CD14-positive monocyte (primary cell): Measurements from ENCODE around the gene TMEM255A. TPM values are rescaled to one million over a fixed set of nuclear protein-coding genes. Genes with fewer than 3 reads are reported as not detected.

Experiments
- DNase-seq, 3 donors: peaks; one replicate each; pipeline ENCODE4 v3.0.0-alpha.2; 2011 to 2022
- H2AFZ ChIP-seq: 2 replicates; pipeline ENCODE4 v1.6.0; 2012; ENCODE audit warnings: mild to moderate bottlenecking, low read depth, low read length, inconsistent platforms; ENCODE audit not compliant: insufficient read depth, poor library complexity, severe bottlenecking
- H3K27ac ChIP-seq, 2 donors: 1 replicate in 1 of 2; 2 replicates in 1 of 2; pipeline ENCODE4 v1.5.1; 2012 to 2013; ENCODE audit warnings: low read length in 2 of 2, control low read depth in 1 of 2, inconsistent platforms in 1 of 2, low read depth in 1 of 2, mild to moderate bottlenecking in 1 of 2
- H3K27me3 ChIP-seq, 2 donors: one replicate each; pipeline versions ENCODE4 v1.6.0 to v1.6.1; 2011 to 2013; ENCODE audit warnings: low read length in 2 of 2; ENCODE audit not compliant: control insufficient read depth in 2 of 2, insufficient read depth in 2 of 2
- H3K36me3 ChIP-seq, 2 donors: replicated peaks in 1 of 2; 1 replicate in 1 of 2; 2 replicates in 1 of 2; pipeline versions ENCODE4 v1.5.1 to v1.6.1; 2012 to 2013; ENCODE audit warnings: low read length in 2 of 2, control low read depth in 1 of 2, inconsistent platforms in 1 of 2, mild to moderate bottlenecking in 1 of 2; ENCODE audit not compliant: insufficient read depth in 2 of 2, control insufficient read depth in 1 of 2
- H3K4me1 ChIP-seq, 2 donors: 1 replicate in 1 of 2; 2 replicates in 1 of 2; pipeline versions ENCODE4 v1.5.1 to v1.6.1; 2012 to 2013; ENCODE audit warnings: low read length in 2 of 2, control low read depth in 1 of 2, inconsistent platforms in 1 of 2, mild to moderate bottlenecking in 1 of 2, moderate library complexity in 1 of 2; ENCODE audit not compliant: insufficient read depth in 2 of 2, control insufficient read depth in 1 of 2
- H3K4me2 ChIP-seq: replicated peaks from 2 replicates; pipeline ENCODE3; 2012; ENCODE audit warnings: low read length, moderate library complexity, mild to moderate bottlenecking; ENCODE audit not compliant: poor library complexity, severe bottlenecking; ENCODE audit errors: extremely low read depth
- H3K4me3 ChIP-seq, 3 experiments: fragments of 200-600 bp in 1 of 3; sonication (generic) in 1 of 3; replicated peaks in 1 of 3; 1 replicate in 2 of 3; 2 replicates in 1 of 3; pipeline ENCODE4 v1.5.1; 2011 to 2013; ENCODE audit warnings: low read length in 3 of 3, mild to moderate bottlenecking in 3 of 3, control low read depth in 2 of 3, low read depth in 2 of 3, inconsistent platforms in 1 of 3, moderate library complexity in 1 of 3
- H3K79me2 ChIP-seq: 2 replicates; pipeline ENCODE4 v1.6.0; 2012; ENCODE audit warnings: mild to moderate bottlenecking, control low read depth, inconsistent platforms, low read length, moderate library complexity; ENCODE audit not compliant: insufficient read depth
- H3K9ac ChIP-seq: 2 replicates; pipeline ENCODE4 v1.6.0; 2017; ENCODE audit warnings: low read length, mild to moderate bottlenecking; ENCODE audit not compliant: insufficient read depth, poor library complexity, severe bottlenecking
- H3K9me3 ChIP-seq, 2 donors: replicated peaks in 1 of 2; 1 replicate in 1 of 2; 2 replicates in 1 of 2; pipeline versions ENCODE4 v1.5.1 to v1.6.1; 2012 to 2013; ENCODE audit warnings: low read length in 2 of 2, control low read depth in 1 of 2; ENCODE audit not compliant: control insufficient read depth in 1 of 2, insufficient read depth in 1 of 2
- H4K20me1 ChIP-seq: 2 replicates; pipeline ENCODE4 v1.6.0; 2012; ENCODE audit warnings: mild to moderate bottlenecking, low read length, control low read depth, moderate library complexity; ENCODE audit not compliant: insufficient read depth
- H3K27ac Mint-ChIP-seq, 7 donors: one replicate each; pipeline ENCODE4 v1.8.0; 2020; ENCODE audit warnings: mild to moderate bottlenecking in 7 of 7, mixed read lengths in 7 of 7, moderate library complexity in 6 of 7, inconsistent platforms in 2 of 7
- H3K27me3 Mint-ChIP-seq, 3 donors: one replicate each; pipeline ENCODE4 v1.8.0; 2021 to 2022; ENCODE audit warnings: low read depth in 3 of 3, mild to moderate bottlenecking in 3 of 3, mixed read lengths in 3 of 3, moderate library complexity in 3 of 3, inconsistent platforms in 1 of 3
- H3K36me3 Mint-ChIP-seq, 2 donors: one replicate each; pipeline ENCODE4 v1.8.0; 2020; ENCODE audit warnings: mixed read lengths in 2 of 2, inconsistent platforms in 1 of 2, mild to moderate bottlenecking in 1 of 2
- H3K4me1 Mint-ChIP-seq: one replicate; pipeline ENCODE4 v1.8.0; 2020; ENCODE audit warnings: mild to moderate bottlenecking, mixed read lengths
- H3K4me3 Mint-ChIP-seq, 2 donors: one replicate each; pipeline ENCODE4 v1.8.0; 2020; ENCODE audit warnings: mild to moderate bottlenecking in 2 of 2, mixed read lengths in 2 of 2, moderate library complexity in 1 of 2
- H3K9me3 Mint-ChIP-seq, 7 donors: one replicate each; pipeline ENCODE4 v1.8.0; 2020 to 2022; ENCODE audit warnings: mixed read lengths in 7 of 7, mild to moderate bottlenecking in 6 of 7, moderate library complexity in 6 of 7, inconsistent platforms in 2 of 7
- CTCF ChIP-seq: fragments of 200-600 bp; IDR thresholded peaks from one replicate; pipeline ENCODE4 v1.8.0; 2022; ENCODE audit warnings: antibody characterized with exemption, mild to moderate bottlenecking
- WGBS: methylation state at CpG from one replicate; pipeline ENCODE4 v1.1.5; 2013; ENCODE audit warnings: missing lambda C conversion rate; ENCODE audit not compliant: insufficient coverage; 5-methylcytosine and 5-hydroxymethylcytosine counted together
- intact Hi-C, 2 donors: fragments of 100-400 bp; cut with micrococcal nuclease; formaldehyde crosslinking; loops; one replicate each; pipeline versions ENCODE4 v1.15.0 to v1.15.1; 2023
- polyA plus RNA-seq, 3 donors: library from polyadenylated mRNA; depleted of rRNA in 1 of 3; unstranded in 2 of 3; stranded (reverse) in 1 of 3; fragments of 300-500 nt in 2 of 3; fragments of >200 nt in 1 of 3; fragmentation: Illumina TruSeq in 2 of 3; gene quantifications; 1 replicate in 2 of 3; 2 replicates in 1 of 3; pipeline ENCODE4 v1.2.3, GENCODE V29; 2012 to 2021

Gene TMEM255A
- polyA plus RNA-seq, 3 donors, result 0.10 to 1.2 (median 0.51) TPM

DNA sequence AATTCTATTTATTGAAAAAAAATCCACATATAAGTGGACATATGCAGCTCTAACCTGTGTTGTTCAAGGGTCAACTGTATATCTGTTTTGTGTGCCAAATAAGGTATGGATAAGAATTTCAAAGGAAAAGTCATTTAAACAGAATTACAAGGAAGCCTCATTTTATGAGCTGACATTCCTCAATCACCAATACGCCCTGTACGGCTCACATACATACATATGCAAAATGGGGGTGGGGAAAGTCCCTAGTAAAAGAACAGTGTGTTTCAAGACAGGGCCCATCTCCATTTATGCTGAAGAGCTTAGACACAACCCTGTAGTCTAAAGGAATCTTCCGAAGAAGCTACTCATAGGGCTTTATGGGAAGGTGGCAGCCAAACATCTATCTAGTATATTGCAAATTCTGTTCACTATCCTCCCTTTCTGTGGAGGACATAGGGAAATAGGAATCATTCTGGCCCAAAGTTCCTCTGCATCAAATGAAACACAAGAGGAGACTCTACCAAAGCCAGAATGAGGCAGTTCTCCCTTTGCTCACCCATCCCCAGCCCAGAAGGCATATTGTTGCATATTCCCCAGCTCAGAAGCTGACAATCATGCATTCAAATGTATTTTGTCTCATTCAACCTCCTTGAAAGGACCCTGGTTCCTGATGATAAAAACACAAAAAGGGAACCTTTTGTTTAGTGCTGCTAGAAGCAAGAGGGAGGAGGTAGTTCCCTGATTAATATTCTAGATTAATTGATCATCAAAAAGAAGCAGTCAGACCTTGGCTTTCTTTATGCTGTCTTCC, 74.4 kb downstream of the TMEM255A start:
- no peak overlapping the region for H3K9ac ChIP-seq
- no peak overlapping the region for H3K4me3 ChIP-seq
- H3K4me1 Mint-ChIP-seq, result peaks cover 3% of the 10 kb centered on the region
- H3K4me1 ChIP-seq, result no peaks in the 10 kb centered on the region
- no peak overlapping the region for H3K4me2 ChIP-seq
- no peaks in the 10 kb centered on the region for H3K79me2 ChIP-seq
- H3K27ac Mint-ChIP-seq, result no peak overlapping the region
- no peaks in the 10 kb centered on the region for H3K36me3 ChIP-seq
- peaks cover 0 to 8% (median 0%) of the 10 kb centered on the region in 3 donors for H3K27me3 Mint-ChIP-seq
- no peak for TF ChIP-seq CTCF
- no peaks in the 10 kb centered on the region for H4K20me1 ChIP-seq
- DNase-seq, result no peak
- H3K4me3 Mint-ChIP-seq, result no peak overlapping the region
- H3K36me3 Mint-ChIP-seq, result peaks cover 7 to 8% of the 10 kb centered on the region in 2 donors
- peaks cover 0 to 3% of the 10 kb centered on the region in 2 donors for H3K9me3 ChIP-seq
- peaks cover 0 to 1% (median 0%) of the 10 kb centered on the region in 7 donors for H3K9me3 Mint-ChIP-seq
- intact Hi-C loops, result no loop called here
- H3K27ac ChIP-seq, result no peak overlapping the region
- WGBS, result no CpG with 5 or more reads among the region's 3 CpGs
- H3K27me3 ChIP-seq, result no peaks in the 10 kb centered on the region
- no peak overlapping the region for H2AFZ ChIP-seq

DNA sequence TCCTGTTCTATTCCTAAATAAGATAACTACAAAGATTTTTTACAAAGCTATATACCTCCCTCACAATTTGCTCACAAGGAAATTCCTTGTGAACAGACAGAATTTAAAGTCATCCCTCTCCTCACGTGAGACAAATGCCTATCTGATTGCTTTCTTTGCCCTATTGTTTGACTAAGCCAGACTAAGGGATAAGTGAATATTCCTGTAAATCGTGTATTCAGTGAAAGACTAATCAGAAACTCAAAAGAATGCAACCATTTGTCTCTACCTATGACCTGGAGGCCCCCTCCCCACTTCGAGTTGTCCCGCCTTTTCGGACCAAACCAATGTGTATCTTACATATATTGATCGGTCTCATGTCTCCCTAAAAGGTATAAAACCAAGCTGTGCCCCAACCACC, 76.0 kb downstream of the TMEM255A start:
- no peak for DNase-seq
- Mint-ChIP-seq H3K9me3 (peaks cover 0 to 3% (median 0%) of the 10 kb centered on the region in 7 donors), H3K4me3 (no peak overlapping the region), H3K27ac (no peak overlapping the region), H3K4me1 (peaks cover 3% of the 10 kb centered on the region), H3K36me3 (peaks cover 7 to 8% of the 10 kb centered on the region in 2 donors), H3K27me3 (peaks cover 0 to 5% (median 0%) of the 10 kb centered on the region in 3 donors)
- no peak overlapping the region for H3K27ac ChIP-seq
- H3K4me2 ChIP-seq, result no peak overlapping the region
- no peak for TF ChIP-seq CTCF
- WGBS, result no CpG with 5 or more reads among the region's 6 CpGs
- no peaks in the 10 kb centered on the region for H4K20me1 ChIP-seq
- H3K36me3 ChIP-seq, result no peaks in the 10 kb centered on the region
- no peak overlapping the region for H3K9ac ChIP-seq
- no peak overlapping the region for H2AFZ ChIP-seq
- no peaks in the 10 kb centered on the region for H3K79me2 ChIP-seq
- H3K27me3 ChIP-seq, result no peaks in the 10 kb centered on the region
- intact Hi-C loops, result no loop called here
- no peaks in the 10 kb centered on the region for H3K4me1 ChIP-seq
- H3K4me3 ChIP-seq, result no peak overlapping the region
- H3K9me3 ChIP-seq, result peaks cover 0 to 4% of the 10 kb centered on the region in 2 donors
